ENCODE results near the gene SCAI. TPM values are rescaled to one million over a fixed set of nuclear protein-coding genes. Genes with fewer than 3 reads are reported as not detected.

SCAI gene
- total RNA-seq, 1 experiment from 2014 or later: 4.1 TPM

Other genes starting within 250 kb of the SCAI start
- gene GOLGA1, start 202.4 kb downstream of the SCAI start, total RNA-seq (2014; rRNA removed; shearing (Covaris generic)): 25.1 and 25.9 TPM in 2 replicates
- 52.6 and 55.6 TPM in 2 replicates for gene PPP6C, start 46.3 kb upstream of the SCAI start, total RNA-seq (2014; rRNA removed; shearing (Covaris generic))
- 47.7 and 50.9 TPM in 2 replicates for gene RABEPK, start 57.0 kb upstream of the SCAI start, total RNA-seq (2014; rRNA removed; shearing (Covaris generic))
- 65.9 and 80.6 TPM in 2 replicates for gene HSPA5, start 97.8 kb upstream of the SCAI start, total RNA-seq (2014; rRNA removed; shearing (Covaris generic))
- 44.0 and 48.9 TPM in 2 replicates for gene GAPVD1, start 118.3 kb upstream of the SCAI start, total RNA-seq (2014; rRNA removed; shearing (Covaris generic))